ENCODE measurements around the gene DSE.

DSE gene

DNA sequence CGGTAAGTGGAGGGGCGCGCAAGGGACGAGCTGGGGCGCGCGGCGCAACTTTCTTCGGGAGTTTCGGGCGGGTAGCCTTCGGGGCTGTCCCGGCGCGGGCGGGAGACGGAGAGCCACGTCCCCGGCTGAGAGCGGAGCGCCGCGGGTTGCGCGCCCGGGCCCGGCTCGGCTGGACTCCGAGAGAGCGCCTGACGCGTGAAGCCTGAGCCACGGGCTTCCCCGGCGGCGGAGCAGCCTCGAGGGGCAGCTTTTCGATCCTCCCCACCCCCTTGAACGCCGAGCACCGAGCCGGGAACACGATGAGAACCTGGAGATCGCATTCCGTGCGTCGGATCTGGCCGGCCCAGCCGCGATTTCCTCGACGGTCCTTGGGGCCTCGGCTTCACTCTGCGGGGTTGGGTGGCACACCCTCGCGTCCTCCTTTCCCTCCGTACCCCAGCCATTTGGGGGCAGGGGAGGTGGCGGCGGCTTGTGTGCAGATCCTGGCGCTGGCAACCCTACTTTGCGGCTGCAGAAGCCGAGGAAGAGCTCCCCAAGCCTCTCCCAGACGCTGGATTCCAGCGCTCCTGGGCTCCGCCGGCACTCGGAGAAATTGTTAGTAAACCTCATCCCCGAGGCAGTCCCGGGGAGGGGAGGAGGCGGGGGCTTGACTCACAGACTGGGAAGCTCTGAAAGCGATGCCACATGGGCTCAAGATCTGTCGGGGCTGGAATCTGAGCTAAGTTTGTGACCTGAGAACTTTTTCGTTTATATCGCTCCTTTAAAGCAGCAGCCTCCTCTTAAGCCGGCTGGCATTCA lies 572 bp downstream of the DSE start:
- no peaks in the 10 kb centered on the region for H3K9me3 ChIP-seq (ENCODE audit: insufficient read depth, low read length, severe bottlenecking)
- peaks cover 2% of the 10 kb centered on the region; the same call in 1 of the 2 replicates for H4K20me1 ChIP-seq (ENCODE audit: insufficient read depth, low read length)
- peak; percentile 75 for TF ChIP-seq EZH2 (IDR thresholded peaks at IDR 0.05; ENCODE audit: borderline replicate concordance, low read depth, low read length, severe bottlenecking)
- TF ChIP-seq, protein P1, sequence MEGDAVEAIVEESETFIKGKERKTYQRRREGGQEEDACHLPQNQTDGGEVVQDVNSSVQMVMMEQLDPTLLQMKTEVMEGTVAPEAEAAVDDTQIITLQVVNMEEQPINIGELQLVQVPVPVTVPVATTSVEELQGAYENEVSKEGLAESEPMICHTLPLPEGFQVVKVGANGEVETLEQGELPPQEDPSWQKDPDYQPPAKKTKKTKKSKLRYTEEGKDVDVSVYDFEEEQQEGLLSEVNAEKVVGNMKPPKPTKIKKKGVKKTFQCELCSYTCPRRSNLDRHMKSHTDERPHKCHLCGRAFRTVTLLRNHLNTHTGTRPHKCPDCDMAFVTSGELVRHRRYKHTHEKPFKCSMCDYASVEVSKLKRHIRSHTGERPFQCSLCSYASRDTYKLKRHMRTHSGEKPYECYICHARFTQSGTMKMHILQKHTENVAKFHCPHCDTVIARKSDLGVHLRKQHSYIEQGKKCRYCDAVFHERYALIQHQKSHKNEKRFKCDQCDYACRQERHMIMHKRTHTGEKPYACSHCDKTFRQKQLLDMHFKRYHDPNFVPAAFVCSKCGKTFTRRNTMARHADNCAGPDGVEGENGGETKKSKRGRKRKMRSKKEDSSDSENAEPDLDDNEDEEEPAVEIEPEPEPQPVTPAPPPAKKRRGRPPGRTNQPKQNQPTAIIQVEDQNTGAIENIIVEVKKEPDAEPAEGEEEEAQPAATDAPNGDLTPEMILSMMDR (IDR thresholded peaks at IDR 0.05; ENCODE audit: borderline replicate concordance, extremely low read depth, low read length, poor library complexity, severe bottlenecking), result no peak
- no peaks in the 10 kb centered on the region for H3K36me3 ChIP-seq (ENCODE audit: insufficient read depth, low read length)
- H3K4me2 ChIP-seq (ENCODE audit: insufficient read depth, low read length), result peak overlapping the region; percentile 100
- H3K4me1 ChIP-seq (ENCODE audit: insufficient read depth, low read length), result peaks cover 17% of the 10 kb centered on the region
- H3K27me3 ChIP-seq (ENCODE audit: insufficient read depth, low read length, poor library complexity), result peaks cover 19% of the 10 kb centered on the region
- peak overlapping the region; percentile 86 for H2AFZ ChIP-seq (ENCODE audit: low read depth, low read length)
- H3K27ac ChIP-seq (ENCODE audit: low read length), result peak overlapping the region; percentile 15; the same call in 1 of the 2 replicates
- no peaks in the 10 kb centered on the region for H3K79me2 ChIP-seq (ENCODE audit: insufficient read depth, low read length)
- peak overlapping the region; percentile 50 to 84 for H3K4me3 ChIP-seq (ENCODE audit: low read depth in 1 of 2, low read length in 2 of 2)
- ATAC-seq (ENCODE audit: insufficient read depth, low read depth) (peak; percentile 54), DNase-seq (peak; percentile 37)
- H3K9ac ChIP-seq (ENCODE audit: low read depth, low read length), result peak overlapping the region; percentile 64

DNA sequence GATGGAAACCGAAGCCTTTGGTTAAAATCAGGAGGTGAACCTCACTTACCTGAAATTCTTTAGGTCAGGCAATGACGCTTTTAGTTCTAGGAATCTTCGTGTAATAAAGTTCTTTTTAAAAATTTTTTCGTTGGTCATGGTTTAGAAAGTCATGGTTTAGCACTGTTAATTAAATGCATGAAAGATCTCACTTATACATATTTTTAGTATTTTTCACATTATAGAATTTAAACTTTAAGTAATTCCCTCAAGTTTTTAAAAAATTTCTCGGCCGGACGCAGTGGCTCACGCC lies 1.1 kb downstream of the DSE start:
- TF ChIP-seq EZH2 (IDR thresholded peaks at IDR 0.05; ENCODE audit: borderline replicate concordance, low read depth, low read length, severe bottlenecking), result no peak
- TF ChIP-seq, protein P1 (IDR thresholded peaks at IDR 0.05; ENCODE audit: borderline replicate concordance, extremely low read depth, low read length, poor library complexity, severe bottlenecking), result no peak
- Histone ChIP-seq H3K9ac (ENCODE audit: low read depth, low read length) (peak overlapping the region; percentile 64), H3K36me3 (ENCODE audit: insufficient read depth, low read length) (no peaks in the 10 kb centered on the region), H3K27ac (ENCODE audit: low read length) (no peak overlapping the region), H4K20me1 (ENCODE audit: insufficient read depth, low read length) (peaks cover 2% of the 10 kb centered on the region; the same call in 1 of the 2 replicates), H3K9me3 (ENCODE audit: insufficient read depth, low read length, severe bottlenecking) (no peaks in the 10 kb centered on the region), H3K79me2 (ENCODE audit: insufficient read depth, low read length) (no peaks in the 10 kb centered on the region), H3K4me1 (ENCODE audit: insufficient read depth, low read length) (peaks cover 17% of the 10 kb centered on the region), H3K4me2 (ENCODE audit: insufficient read depth, low read length) (peak overlapping the region; percentile 100), H3K27me3 (ENCODE audit: insufficient read depth, low read length, poor library complexity) (peaks cover 19% of the 10 kb centered on the region), H2AFZ (ENCODE audit: low read depth, low read length) (peak overlapping the region; percentile 86), H3K4me3 (ENCODE audit: low read depth in 1 of 2, low read length in 2 of 2) (peak overlapping the region; percentile 50 to 84; a peak in 3 of 4 replicates)
- DNase-seq (no peak), ATAC-seq (ENCODE audit: insufficient read depth, low read depth) (no peak)

GRCh38 chr6:116373300-116373699 lies 2.6 kb downstream of the DSE start:
- Histone ChIP-seq H3K27me3 (ENCODE audit: insufficient read depth, low read length, poor library complexity) (peaks cover 19% of the 10 kb centered on the region), H3K4me1 (ENCODE audit: insufficient read depth, low read length) (peaks cover 17% of the 10 kb centered on the region), H3K79me2 (ENCODE audit: insufficient read depth, low read length) (no peaks in the 10 kb centered on the region), H2AFZ (ENCODE audit: low read depth, low read length) (no peak overlapping the region), H3K27ac (ENCODE audit: low read length) (no peak overlapping the region), H3K9ac (ENCODE audit: low read depth, low read length) (no peak overlapping the region), H3K9me3 (ENCODE audit: insufficient read depth, low read length, severe bottlenecking) (no peaks in the 10 kb centered on the region), H3K4me2 (ENCODE audit: insufficient read depth, low read length) (no peak overlapping the region), H3K4me3 (ENCODE audit: low read depth in 1 of 2, low read length in 2 of 2) (no peak overlapping the region), H4K20me1 (ENCODE audit: insufficient read depth, low read length) (peaks cover 2% of the 10 kb centered on the region; the same call in 1 of the 2 replicates), H3K36me3 (ENCODE audit: insufficient read depth, low read length) (no peaks in the 10 kb centered on the region)
- ATAC-seq (ENCODE audit: insufficient read depth, low read depth) (no peak), DNase-seq (no peak)
- no peak for TF ChIP-seq EZH2 (IDR thresholded peaks at IDR 0.05; ENCODE audit: borderline replicate concordance, low read depth, low read length, severe bottlenecking)
- TF ChIP-seq, protein P1 (IDR thresholded peaks at IDR 0.05; ENCODE audit: borderline replicate concordance, extremely low read depth, low read length, poor library complexity, severe bottlenecking), result no peak
